Peyer's patch (tissue), 4 donors: ENCODE data around the gene TGFB2.

Experiments used
- POLR2A ChIP-seq, 2 donors: fragments of 450-650 bp; IDR thresholded peaks; one replicate each; pipeline ENCODE4 v1.5.1; 2017; ENCODE audit warnings: antibody characterized with exemption in 2 of 2, mild to moderate bottlenecking in 2 of 2, moderate library complexity in 2 of 2
- TF ChIP-seq, protein P1 (sequence below), 6 experiments: fragments of 450-650 bp in 4 of 6; fragments of 200-600 bp in 2 of 6; sonication (generic) in 1 of 6; IDR thresholded peaks; one replicate each; pipeline ENCODE4 v1.5.1; 2017 to 2019; ENCODE audit warnings: antibody characterized with exemption in 6 of 6, mild to moderate bottlenecking in 3 of 6, moderate library complexity in 1 of 6

DNA sequence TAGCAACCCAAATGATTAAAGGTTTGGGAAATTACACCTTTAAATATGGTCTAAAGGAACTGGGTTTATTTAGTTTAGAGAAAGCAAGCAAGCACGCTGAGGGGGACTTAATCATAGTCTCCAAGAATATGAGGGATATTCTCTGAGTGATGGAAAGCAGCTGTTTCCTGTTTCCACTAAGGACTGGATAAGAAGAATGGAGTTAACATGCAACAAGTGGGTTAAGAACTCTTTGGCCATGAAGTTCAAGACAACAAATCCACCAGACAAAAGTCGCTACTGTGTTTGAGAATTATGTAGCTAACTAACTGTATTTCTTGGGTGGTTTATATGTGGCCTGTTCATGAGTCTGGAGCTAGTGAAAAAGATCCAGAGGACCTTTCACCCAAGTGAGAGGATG lies 85.7 kb downstream of the TGFB2 start:
- TF ChIP-seq, protein P1, sequence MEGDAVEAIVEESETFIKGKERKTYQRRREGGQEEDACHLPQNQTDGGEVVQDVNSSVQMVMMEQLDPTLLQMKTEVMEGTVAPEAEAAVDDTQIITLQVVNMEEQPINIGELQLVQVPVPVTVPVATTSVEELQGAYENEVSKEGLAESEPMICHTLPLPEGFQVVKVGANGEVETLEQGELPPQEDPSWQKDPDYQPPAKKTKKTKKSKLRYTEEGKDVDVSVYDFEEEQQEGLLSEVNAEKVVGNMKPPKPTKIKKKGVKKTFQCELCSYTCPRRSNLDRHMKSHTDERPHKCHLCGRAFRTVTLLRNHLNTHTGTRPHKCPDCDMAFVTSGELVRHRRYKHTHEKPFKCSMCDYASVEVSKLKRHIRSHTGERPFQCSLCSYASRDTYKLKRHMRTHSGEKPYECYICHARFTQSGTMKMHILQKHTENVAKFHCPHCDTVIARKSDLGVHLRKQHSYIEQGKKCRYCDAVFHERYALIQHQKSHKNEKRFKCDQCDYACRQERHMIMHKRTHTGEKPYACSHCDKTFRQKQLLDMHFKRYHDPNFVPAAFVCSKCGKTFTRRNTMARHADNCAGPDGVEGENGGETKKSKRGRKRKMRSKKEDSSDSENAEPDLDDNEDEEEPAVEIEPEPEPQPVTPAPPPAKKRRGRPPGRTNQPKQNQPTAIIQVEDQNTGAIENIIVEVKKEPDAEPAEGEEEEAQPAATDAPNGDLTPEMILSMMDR (IDR thresholded peaks at IDR 0.05), result no peak
- TF ChIP-seq POLR2A (IDR thresholded peaks at IDR 0.05), result no peak
